ENCODE measurements around the gene AKT1S1.
A peak's percentile ranks its signal among the peaks of the same experiment; 100 is the strongest.
"Not testable (repeated sequence)": the region's sequence is repeated elsewhere in the genome, so short reads cannot be mapped to it uniquely, and the experiment has no call there.

AKT1S1 gene

GRCh38 chr19:49824662-49825061, 52.5 kb downstream of the AKT1S1 start:
- Histone ChIP-seq H3K4me3 (ENCODE audit: extremely low read depth, insufficient read depth, low read length, poor library complexity, severe bottlenecking) (no peak overlapping the region), H3K4me1 (ENCODE audit: control insufficient read depth, insufficient read depth, low read length, poor library complexity, severe bottlenecking) (peaks cover under 1% of the 10 kb centered on the region), H3K27ac (ENCODE audit: low read depth, low read length, severe bottlenecking) (no peak overlapping the region), H3K9me3 (ENCODE audit: control insufficient read depth, low read length) (no peaks in the 10 kb centered on the region), H3K36me3 (ENCODE audit: control insufficient read depth, insufficient read depth, low read length) (peaks cover 64% of the 10 kb centered on the region)
- WGBS, 2 experiments (ENCODE audit: insufficient coverage in 2 of 2): 95 to 97% methylated on average over 3 to 6 of the region's 6 CpGs

GRCh38 chr19:49823472-49823871, 53.7 kb downstream of the AKT1S1 start:
- Histone ChIP-seq H3K27ac (ENCODE audit: low read depth, low read length, severe bottlenecking) (no peak overlapping the region), H3K4me1 (ENCODE audit: control insufficient read depth, insufficient read depth, low read length, poor library complexity, severe bottlenecking) (peaks cover 6% of the 10 kb centered on the region), H3K4me3 (ENCODE audit: extremely low read depth, insufficient read depth, low read length, poor library complexity, severe bottlenecking) (no peak overlapping the region), H3K9me3 (ENCODE audit: control insufficient read depth, low read length) (no peaks in the 10 kb centered on the region), H3K36me3 (ENCODE audit: control insufficient read depth, insufficient read depth, low read length) (peaks cover 53% of the 10 kb centered on the region)
- 85 to 89% methylated on average over 11 to 12 of the region's 12 CpGs for WGBS, 2 experiments (ENCODE audit: insufficient coverage in 2 of 2)

GRCh38 chr19:49820125-49820524, 57.0 kb downstream of the AKT1S1 start:
- Histone ChIP-seq H3K4me1 (ENCODE audit: control insufficient read depth, insufficient read depth, low read length, poor library complexity, severe bottlenecking) (peaks cover 6% of the 10 kb centered on the region), H3K27ac (ENCODE audit: low read depth, low read length, severe bottlenecking) (no peak overlapping the region), H3K36me3 (ENCODE audit: control insufficient read depth, insufficient read depth, low read length) (peaks cover 44% of the 10 kb centered on the region), H3K9me3 (ENCODE audit: control insufficient read depth, low read length) (no peaks in the 10 kb centered on the region), H3K4me3 (ENCODE audit: extremely low read depth, insufficient read depth, low read length, poor library complexity, severe bottlenecking) (no peak overlapping the region)
- WGBS, 2 experiments (ENCODE audit: insufficient coverage in 2 of 2): 88 to 97% methylated on average over 6 to 7 of the region's 10 CpGs

GRCh38 chr19:49819452-49820115, 57.6 kb downstream of the AKT1S1 start:
- H3K9me3 ChIP-seq (ENCODE audit: control insufficient read depth, low read length); H3K4me1 ChIP-seq (ENCODE audit: control insufficient read depth, insufficient read depth, low read length, poor library complexity, severe bottlenecking); H3K27ac ChIP-seq (ENCODE audit: low read depth, low read length, severe bottlenecking): not testable (repeated sequence)
- Histone ChIP-seq H3K36me3 (ENCODE audit: control insufficient read depth, insufficient read depth, low read length) (peaks cover 40% of the 10 kb centered on the region), H3K4me3 (ENCODE audit: extremely low read depth, insufficient read depth, low read length, poor library complexity, severe bottlenecking) (peak overlapping the region; percentile 96)
- 86 to 97% methylated on average over 4 to 5 of the region's 7 CpGs for WGBS, 2 experiments (ENCODE audit: insufficient coverage in 2 of 2)

All from mesodermal cell (in vitro differentiated cells).